SU-DHL-6 (cell line): Measurements from ENCODE around the gene LMAN2L.

Experiments used
- H2AFZ ChIP-seq: fragments of 200-600 bp; sonication (generic); 2 replicates; pipeline ENCODE4 v1.6.1; 2014; ENCODE audit warnings: low read depth, mild to moderate bottlenecking, moderate library complexity, mixed read lengths, antibody characterized with exemption, low read length; ENCODE audit not compliant: severe bottlenecking
- H3F3A ChIP-seq: fragments of 200-600 bp; shearing (Covaris generic); 2 replicates; pipeline ENCODE4 v1.6.0; 2016; ENCODE audit warnings: antibody characterized with exemption, mild to moderate bottlenecking; ENCODE audit not compliant: insufficient read depth
- H3K27ac ChIP-seq: fragments of 200-600 bp; sonication (generic); 2 replicates; pipeline ENCODE4 v1.5.1; 2016; ENCODE audit warnings: low read depth, mild to moderate bottlenecking, low read length, moderate library complexity, mixed read lengths
- H3K27me3 ChIP-seq: fragments of 200-600 bp; sonication (generic), shearing (Covaris generic); 2 replicates; pipeline ENCODE4 v1.6.0; 2014; ENCODE audit warnings: mild to moderate bottlenecking, low read length
- H3K36me3 ChIP-seq: fragments of 200-600 bp; sonication (generic); 2 replicates; pipeline ENCODE4 v1.6.1; 2014; ENCODE audit warnings: mild to moderate bottlenecking, low read length, mixed read lengths
- H3K4me2 ChIP-seq: fragments of 300-600, 200-600 bp; shearing (Covaris generic), sonication (generic); 2 replicates; pipeline ENCODE4 v1.6.0; 2014; ENCODE audit warnings: low read length, low read depth, mild to moderate bottlenecking; ENCODE audit not compliant: poor library complexity, severe bottlenecking
- H3K4me3 ChIP-seq: fragments of 200-600 bp; sonication (generic); 2 replicates; pipeline ENCODE4 v1.5.1; 2014; ENCODE audit warnings: antibody characterized with exemption, low read length, mild to moderate bottlenecking, mixed read lengths; ENCODE audit not compliant: insufficient read depth, poor library complexity, severe bottlenecking
- H3K79me2 ChIP-seq: fragments of 200-600 bp; sonication (generic); 2 replicates; pipeline ENCODE4 v1.6.1; 2014; ENCODE audit warnings: mild to moderate bottlenecking, low read length, moderate library complexity; ENCODE audit not compliant: insufficient read depth
- H3K9ac ChIP-seq: fragments of 200-600 bp; sonication (generic); 2 replicates; pipeline ENCODE4 v1.7.0; 2014; ENCODE audit warnings: mild to moderate bottlenecking, low read length
- H3K9me2 ChIP-seq: fragments of 200-600 bp; sonication (generic); replicated peaks from 2 replicates; pipeline ENCODE4 v1.6.1; 2014; ENCODE audit warnings: low read length; ENCODE audit not compliant: insufficient read depth
- H3K9me3 ChIP-seq: fragments of 200-600 bp; sonication (generic); 2 replicates; pipeline ENCODE4 v1.6.1; 2014; ENCODE audit warnings: low read length, mixed read lengths; ENCODE audit not compliant: insufficient read depth
- H4K20me1 ChIP-seq: fragments of 200-600 bp; sonication (generic); 2 replicates; pipeline ENCODE4 v1.6.1; 2014; ENCODE audit warnings: low read depth, mild to moderate bottlenecking, antibody characterized with exemption, low read length, moderate library complexity, mixed read lengths
- EZH2phosphoT487 ChIP-seq: fragments of 200-600 bp; sonication (generic), shearing (Covaris generic); conservative IDR thresholded peaks from 2 replicates; pipeline ENCODE4 v1.6.1; 2018; ENCODE audit warnings: mild to moderate bottlenecking, antibody characterized with exemption, low read length, moderate library complexity, mixed read lengths
- TF ChIP-seq, protein P1 (sequence below): fragments of 200-600 bp; sonication (generic); IDR thresholded peaks from one replicate; pipeline ENCODE4 v1.5.1; 2017; ENCODE audit warnings: antibody characterized with exemption, mild to moderate bottlenecking, low read length, moderate library complexity; ENCODE audit not compliant: insufficient read depth, poor library complexity, severe bottlenecking

LMAN2L gene

DNA sequence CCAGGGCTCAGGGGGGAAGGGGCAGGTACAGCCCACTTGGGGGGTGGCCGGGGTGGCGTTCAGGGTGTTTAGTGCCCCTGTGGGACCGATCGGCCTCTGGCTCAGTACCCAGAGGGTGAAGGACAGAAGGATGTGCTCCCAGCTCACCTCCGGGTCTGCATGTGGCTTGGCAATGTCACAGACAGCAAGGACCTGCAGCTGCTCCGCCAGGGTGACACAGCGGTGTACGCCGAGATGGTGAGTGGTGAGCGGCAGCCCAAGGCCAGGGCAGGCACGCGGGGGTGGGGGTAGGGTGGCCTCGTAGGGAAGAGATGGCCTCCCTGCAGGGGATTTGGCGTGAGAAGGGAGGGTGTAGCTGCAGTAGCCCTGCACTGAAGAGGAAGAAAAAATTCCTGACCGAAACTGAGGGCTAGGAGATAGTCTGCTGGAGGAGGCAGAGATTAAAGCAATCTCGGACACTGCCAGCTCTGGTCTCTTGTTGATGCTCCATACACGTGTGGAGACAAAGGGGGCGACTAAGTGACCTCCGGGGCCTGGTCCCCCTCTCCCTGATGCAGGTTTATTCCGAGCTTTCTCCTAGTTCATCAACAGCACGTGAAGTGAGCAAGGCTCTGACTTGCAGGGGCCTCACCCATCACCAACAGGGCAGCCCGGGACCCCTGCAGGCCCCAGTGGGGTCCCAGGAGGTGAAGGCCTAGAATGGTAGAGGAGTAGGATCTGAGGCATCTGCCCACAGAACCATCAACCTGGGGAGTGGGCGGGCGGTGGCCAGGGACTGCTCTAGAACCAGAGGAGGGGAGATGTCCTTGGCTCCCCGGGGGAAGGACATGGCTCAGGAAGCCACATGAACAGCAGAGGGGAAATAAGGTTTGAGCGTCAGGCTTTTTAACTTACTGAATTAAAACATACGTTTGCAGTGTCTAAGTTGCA is 51.9 kb downstream of the LMAN2L start:
- Histone ChIP-seq H3K4me2 (no peak overlapping the region), H2AFZ (no peak overlapping the region), H3K79me2 (no peaks in the 10 kb centered on the region), H3K4me3 (no peak overlapping the region), H4K20me1 (no peaks in the 10 kb centered on the region), H3K9me2 (no peaks in the 10 kb centered on the region), H3K27ac (no peak overlapping the region), H3K9ac (no peak overlapping the region), H3K36me3 (no peaks in the 10 kb centered on the region), H3K9me3 (no peaks in the 10 kb centered on the region), H3K27me3 (no peaks in the 10 kb centered on the region), H3F3A (no peaks in the 10 kb centered on the region)
- TF ChIP-seq EZH2phosphoT487 = no peak
- TF ChIP-seq, protein P1, sequence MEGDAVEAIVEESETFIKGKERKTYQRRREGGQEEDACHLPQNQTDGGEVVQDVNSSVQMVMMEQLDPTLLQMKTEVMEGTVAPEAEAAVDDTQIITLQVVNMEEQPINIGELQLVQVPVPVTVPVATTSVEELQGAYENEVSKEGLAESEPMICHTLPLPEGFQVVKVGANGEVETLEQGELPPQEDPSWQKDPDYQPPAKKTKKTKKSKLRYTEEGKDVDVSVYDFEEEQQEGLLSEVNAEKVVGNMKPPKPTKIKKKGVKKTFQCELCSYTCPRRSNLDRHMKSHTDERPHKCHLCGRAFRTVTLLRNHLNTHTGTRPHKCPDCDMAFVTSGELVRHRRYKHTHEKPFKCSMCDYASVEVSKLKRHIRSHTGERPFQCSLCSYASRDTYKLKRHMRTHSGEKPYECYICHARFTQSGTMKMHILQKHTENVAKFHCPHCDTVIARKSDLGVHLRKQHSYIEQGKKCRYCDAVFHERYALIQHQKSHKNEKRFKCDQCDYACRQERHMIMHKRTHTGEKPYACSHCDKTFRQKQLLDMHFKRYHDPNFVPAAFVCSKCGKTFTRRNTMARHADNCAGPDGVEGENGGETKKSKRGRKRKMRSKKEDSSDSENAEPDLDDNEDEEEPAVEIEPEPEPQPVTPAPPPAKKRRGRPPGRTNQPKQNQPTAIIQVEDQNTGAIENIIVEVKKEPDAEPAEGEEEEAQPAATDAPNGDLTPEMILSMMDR = no peak

DNA sequence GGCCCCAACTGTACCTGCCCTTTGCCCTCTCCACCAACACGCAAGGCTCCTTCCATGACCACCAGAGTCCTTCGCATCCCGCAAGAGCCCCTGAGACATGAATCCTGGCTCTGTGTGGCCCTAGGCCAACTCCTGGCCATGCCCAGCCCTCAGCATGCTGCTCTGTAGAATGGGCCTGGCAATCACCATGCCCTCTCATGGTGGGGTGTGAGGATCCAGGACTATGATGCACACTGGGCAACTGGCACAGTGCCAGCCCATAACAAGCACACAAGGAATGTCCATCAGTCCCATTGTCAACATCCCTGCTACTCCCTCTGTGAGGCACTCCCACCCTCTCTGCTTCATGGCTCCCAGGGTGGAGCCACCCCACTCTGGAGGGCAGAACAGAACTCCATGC is 52.6 kb downstream of the LMAN2L start:
- H3K79me2 ChIP-seq = no peaks in the 10 kb centered on the region
- H3K4me2 ChIP-seq = no peak overlapping the region
- no peaks in the 10 kb centered on the region for H3K36me3 ChIP-seq
- H3K27me3 ChIP-seq = no peaks in the 10 kb centered on the region
- H3F3A ChIP-seq = no peaks in the 10 kb centered on the region
- no peak overlapping the region for H3K4me3 ChIP-seq
- no peaks in the 10 kb centered on the region for H3K9me3 ChIP-seq
- H3K9ac ChIP-seq = no peak overlapping the region
- H2AFZ ChIP-seq = no peak overlapping the region
- H3K27ac ChIP-seq = no peak overlapping the region
- TF ChIP-seq, protein P1 = no peak
- no peak for TF ChIP-seq EZH2phosphoT487
- H3K9me2 ChIP-seq = no peaks in the 10 kb centered on the region
- H4K20me1 ChIP-seq = no peaks in the 10 kb centered on the region

DNA sequence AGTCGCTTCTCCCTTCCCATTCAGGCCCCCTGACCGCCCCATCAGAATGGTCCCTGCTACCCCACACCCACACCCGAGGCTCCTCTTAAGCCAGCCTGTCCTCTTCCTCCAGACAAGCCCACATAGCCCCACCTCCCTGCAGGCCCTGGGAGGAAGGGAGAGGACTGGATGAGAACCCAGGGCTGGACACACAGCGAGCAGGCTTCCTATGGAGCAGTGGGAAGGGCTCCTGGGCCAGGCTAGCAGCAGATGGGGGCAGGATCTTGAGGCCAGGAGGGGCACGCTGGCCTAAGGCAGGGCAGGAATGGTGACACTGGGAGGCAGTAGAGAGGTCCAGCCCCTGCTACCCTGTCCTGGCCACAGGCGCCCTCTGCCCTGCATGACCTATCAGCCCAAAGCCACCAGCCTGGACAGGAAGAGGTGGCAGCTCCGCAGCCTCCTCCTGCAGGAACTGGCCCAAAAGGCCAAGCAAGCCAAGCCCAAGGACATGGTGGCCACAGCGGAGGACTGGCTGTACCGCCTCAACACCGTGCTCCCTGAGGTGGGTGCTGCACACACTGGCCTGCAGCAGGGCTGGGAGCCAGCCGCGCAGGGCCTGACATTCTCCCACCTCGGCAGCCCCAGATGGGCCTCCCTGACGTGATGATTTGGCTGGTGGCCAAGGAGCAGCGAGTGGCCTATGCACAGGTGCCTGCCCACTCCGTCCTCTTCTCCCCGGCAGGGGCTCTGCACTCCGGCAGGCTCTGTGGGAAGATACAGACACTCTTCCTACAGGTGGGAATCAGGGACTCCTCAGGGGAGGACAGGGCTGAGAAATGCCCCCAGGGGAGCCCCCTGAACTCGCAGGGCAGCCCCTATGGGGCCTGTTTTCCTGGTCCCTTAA is 54.0 kb downstream of the LMAN2L start:
- Histone ChIP-seq H4K20me1 (no peaks in the 10 kb centered on the region), H3K27ac (no peak overlapping the region), H3F3A (no peaks in the 10 kb centered on the region), H3K9ac (no peak overlapping the region), H3K9me2 (no peaks in the 10 kb centered on the region), H3K79me2 (no peaks in the 10 kb centered on the region), H3K4me2 (no peak overlapping the region), H3K27me3 (no peaks in the 10 kb centered on the region), H3K9me3 (no peaks in the 10 kb centered on the region), H3K36me3 (no peaks in the 10 kb centered on the region), H2AFZ (no peak overlapping the region), H3K4me3 (no peak overlapping the region)
- no peak for TF ChIP-seq EZH2phosphoT487
- TF ChIP-seq, protein P1 = no peak
